Testis (tissue), 2 donors: ENCODE measurements around the gene DNAJC7.

ENCODE experiments used
- POLR2A ChIP-seq: fragments of 450-650 bp; IDR thresholded peaks from one replicate; pipeline ENCODE4 v1.6.1; 2017; ENCODE audit warnings: antibody characterized with exemption, mild to moderate bottlenecking, moderate library complexity
- TF ChIP-seq, protein P1 (sequence below), 3 experiments: fragments of 450-650 bp in 2 of 3; fragments of 200-600 bp in 1 of 3; sonication (generic) in 1 of 3; IDR thresholded peaks; one replicate each; pipeline ENCODE4 v1.5.1; 2016 to 2019; ENCODE audit warnings: antibody characterized with exemption in 3 of 3, mild to moderate bottlenecking in 2 of 3, moderate library complexity in 1 of 3

DNA sequence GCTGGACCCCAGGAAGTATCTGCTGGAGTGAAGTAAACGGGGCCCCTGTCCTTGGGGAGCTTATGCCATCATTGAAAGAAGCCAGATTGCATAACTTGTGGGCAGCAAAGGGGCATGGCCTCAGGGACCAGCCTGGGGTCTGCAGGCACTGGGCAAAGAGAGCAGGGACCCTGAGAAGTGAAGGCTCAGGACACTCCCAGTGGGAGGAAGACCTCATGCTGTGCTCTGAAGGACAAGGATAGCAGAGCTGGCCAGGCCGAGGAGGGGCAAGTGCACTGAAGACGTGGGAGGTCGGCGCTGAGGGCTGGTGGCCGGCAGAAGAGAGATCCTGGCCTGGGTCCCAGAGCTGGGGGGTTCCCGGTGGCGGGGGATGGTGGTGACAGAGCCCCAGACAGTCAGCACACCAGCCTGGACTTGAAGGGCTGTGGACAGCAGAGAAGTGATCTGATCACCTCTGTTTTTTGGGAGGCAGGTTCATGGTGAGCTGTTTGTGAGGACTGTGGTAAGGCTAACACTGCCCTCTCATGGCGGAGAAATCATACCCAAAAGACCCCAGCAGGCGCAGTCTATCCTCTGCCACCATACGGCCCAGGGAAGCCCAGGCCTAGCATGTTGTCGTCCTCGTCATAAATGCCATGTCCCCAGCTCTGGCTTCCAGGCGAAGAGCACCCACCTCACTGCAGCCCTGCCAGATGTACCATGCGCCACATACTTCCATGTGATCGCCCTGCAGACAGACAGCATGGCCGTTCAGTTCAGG is 57.7 kb downstream of the DNAJC7 start:
- TF ChIP-seq, protein P1, sequence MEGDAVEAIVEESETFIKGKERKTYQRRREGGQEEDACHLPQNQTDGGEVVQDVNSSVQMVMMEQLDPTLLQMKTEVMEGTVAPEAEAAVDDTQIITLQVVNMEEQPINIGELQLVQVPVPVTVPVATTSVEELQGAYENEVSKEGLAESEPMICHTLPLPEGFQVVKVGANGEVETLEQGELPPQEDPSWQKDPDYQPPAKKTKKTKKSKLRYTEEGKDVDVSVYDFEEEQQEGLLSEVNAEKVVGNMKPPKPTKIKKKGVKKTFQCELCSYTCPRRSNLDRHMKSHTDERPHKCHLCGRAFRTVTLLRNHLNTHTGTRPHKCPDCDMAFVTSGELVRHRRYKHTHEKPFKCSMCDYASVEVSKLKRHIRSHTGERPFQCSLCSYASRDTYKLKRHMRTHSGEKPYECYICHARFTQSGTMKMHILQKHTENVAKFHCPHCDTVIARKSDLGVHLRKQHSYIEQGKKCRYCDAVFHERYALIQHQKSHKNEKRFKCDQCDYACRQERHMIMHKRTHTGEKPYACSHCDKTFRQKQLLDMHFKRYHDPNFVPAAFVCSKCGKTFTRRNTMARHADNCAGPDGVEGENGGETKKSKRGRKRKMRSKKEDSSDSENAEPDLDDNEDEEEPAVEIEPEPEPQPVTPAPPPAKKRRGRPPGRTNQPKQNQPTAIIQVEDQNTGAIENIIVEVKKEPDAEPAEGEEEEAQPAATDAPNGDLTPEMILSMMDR (IDR thresholded peaks at IDR 0.05), result peak in 1 of 3 experiments; percentile 26
- no peak for TF ChIP-seq POLR2A
